Measurements from ENCODE around the gene DYNLT4. TPM values are rescaled to one million over a fixed set of nuclear protein-coding genes. Genes with fewer than 3 reads are reported as not detected.
"Not testable (repeated sequence)": the region's sequence is repeated elsewhere in the genome, so short reads cannot be mapped to it uniquely, and the experiment has no call there.

Gene DYNLT4
- total RNA-seq, 3 donors from 2014 or later = not detected

DNA sequence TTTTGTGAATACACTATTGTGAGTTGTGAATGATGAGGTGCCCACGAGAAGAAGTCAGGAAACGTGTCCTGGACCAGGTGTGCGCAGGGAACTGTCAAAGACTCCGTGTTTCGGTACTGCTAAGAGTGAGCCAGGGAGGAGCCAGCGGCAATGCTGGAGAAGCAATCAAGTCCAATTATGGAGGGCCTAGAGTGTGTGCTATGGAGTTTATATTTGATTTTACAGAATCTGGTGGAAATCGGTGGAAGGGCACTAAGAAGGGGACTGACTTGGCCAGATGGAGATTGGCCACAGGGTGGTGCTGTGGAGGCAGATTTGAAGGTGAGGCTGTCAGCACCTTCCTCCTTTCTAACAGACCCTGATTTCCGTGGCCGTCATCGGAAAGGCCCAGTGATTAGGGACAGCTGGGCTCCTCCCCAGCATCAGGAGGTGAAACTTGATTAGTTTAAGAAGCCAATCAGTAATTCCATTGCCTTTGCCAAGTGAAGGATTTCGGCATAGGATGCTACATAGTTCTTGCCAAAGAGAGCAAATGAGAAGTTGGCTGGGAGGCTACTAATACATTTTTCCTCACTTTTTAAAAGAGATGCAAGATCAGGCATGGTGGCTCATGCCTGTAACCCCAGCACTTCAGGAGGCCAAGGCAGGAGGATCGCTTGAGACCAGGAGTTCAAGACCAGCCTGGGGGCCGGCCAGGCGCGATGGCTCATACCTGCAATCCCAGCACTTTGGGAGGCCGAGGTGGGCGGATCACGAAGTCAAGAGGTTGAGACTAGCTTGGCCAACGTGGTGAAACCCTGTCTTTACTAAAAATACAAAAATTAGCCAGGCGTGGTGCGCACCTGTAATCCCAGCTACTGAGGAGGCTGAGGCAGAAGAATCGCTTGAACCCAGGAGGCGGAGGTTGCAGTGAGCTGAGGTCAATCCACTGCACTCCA, 28.9 kb upstream of the DYNLT4 start:
- ATAC-seq (peak; percentile 91 to 93), DNase-seq (peak; percentile 86)
- H3K9me3 Mint-ChIP-seq = no peaks in the 10 kb centered on the region
- H3K4me1 Mint-ChIP-seq (ENCODE audit: low read depth) = peaks cover 6% of the 10 kb centered on the region
- no peaks in the 10 kb centered on the region for H3K36me3 Mint-ChIP-seq (ENCODE audit: insufficient read depth)
- peak overlapping the region; percentile 17 for H3K4me3 Mint-ChIP-seq
- peaks cover 3% of the 10 kb centered on the region for H3K27me3 Mint-ChIP-seq (ENCODE audit: low read depth)

DNA sequence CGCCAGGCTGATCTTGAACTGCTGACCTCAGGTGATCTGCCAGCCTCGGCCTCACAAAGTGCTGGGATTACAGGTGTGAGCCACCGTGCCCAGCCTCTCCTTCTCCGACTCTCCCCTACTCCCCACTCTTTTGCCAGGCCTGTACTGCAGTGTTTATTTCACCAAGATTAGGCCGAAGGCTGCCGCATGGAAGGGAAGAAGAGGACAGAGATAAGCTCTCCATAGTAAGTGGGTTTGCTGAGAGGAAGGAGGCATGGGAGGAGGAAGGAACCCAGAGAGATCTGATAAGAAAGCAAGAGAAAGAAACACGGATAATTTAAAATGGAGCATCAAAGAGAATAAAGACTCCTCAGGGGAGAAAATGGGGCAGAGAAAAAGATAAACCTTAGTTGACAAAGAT, 27.2 kb upstream of the DYNLT4 start:
- no peak overlapping the region for H3K4me3 Mint-ChIP-seq
- no peaks in the 10 kb centered on the region for H3K36me3 Mint-ChIP-seq (ENCODE audit: insufficient read depth)
- H3K4me1 Mint-ChIP-seq (ENCODE audit: low read depth) = peaks cover 6% of the 10 kb centered on the region
- H3K27me3 Mint-ChIP-seq (ENCODE audit: low read depth) = peaks cover under 1% of the 10 kb centered on the region
- no peaks in the 10 kb centered on the region for H3K9me3 Mint-ChIP-seq
- ATAC-seq = no peak
- no peak for DNase-seq

GRCh38 chr1:44832056-44832705, 25.0 kb upstream of the DYNLT4 start:
- Mint-ChIP-seq H3K4me1 (ENCODE audit: low read depth) (peaks cover 6% of the 10 kb centered on the region), H3K9me3 (no peaks in the 10 kb centered on the region), H3K36me3 (ENCODE audit: insufficient read depth) (no peaks in the 10 kb centered on the region), H3K27me3 (ENCODE audit: low read depth) (no peaks in the 10 kb centered on the region), H3K4me3 (no peak overlapping the region)
- DNase-seq (no peak), ATAC-seq (no peak)

DNA sequence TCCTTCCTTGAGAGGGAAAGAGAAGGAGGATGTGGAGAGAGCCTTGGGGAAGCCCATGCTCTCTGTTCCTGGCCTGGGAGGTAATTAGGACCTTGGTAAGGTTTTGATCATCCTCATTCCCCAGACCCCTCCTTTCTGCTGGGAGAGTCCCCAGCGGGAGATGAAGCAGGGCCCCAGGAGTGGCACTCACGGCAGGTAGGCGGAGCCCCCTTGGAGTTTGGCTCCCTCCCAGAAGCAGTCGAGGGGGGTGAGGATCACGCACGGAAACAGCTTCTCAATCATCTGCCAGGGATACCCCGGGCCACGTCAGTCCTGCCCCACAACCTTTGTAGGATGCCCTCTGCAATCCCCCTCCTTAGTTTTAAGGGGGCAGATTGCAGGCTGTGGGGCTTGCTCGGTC, 24.4 kb upstream of the DYNLT4 start:
- no peak overlapping the region for H3K4me3 Mint-ChIP-seq
- no peaks in the 10 kb centered on the region for H3K9me3 Mint-ChIP-seq
- H3K36me3 Mint-ChIP-seq (ENCODE audit: insufficient read depth) = no peaks in the 10 kb centered on the region
- no peaks in the 10 kb centered on the region for H3K27me3 Mint-ChIP-seq (ENCODE audit: low read depth)
- DNase-seq = no peak
- no peak for ATAC-seq
- H3K4me1 Mint-ChIP-seq (ENCODE audit: low read depth) = peaks cover 6% of the 10 kb centered on the region

GRCh38 chr1:44830900-44831304, 23.8 kb upstream of the DYNLT4 start:
- DNase-seq = no peak
- no peak for ATAC-seq
- Mint-ChIP-seq H3K4me1 (ENCODE audit: low read depth) (peaks cover 4% of the 10 kb centered on the region), H3K9me3 (no peaks in the 10 kb centered on the region), H3K36me3 (ENCODE audit: insufficient read depth) (no peaks in the 10 kb centered on the region), H3K27me3 (ENCODE audit: low read depth) (no peaks in the 10 kb centered on the region), H3K4me3 (no peak overlapping the region)

DNA sequence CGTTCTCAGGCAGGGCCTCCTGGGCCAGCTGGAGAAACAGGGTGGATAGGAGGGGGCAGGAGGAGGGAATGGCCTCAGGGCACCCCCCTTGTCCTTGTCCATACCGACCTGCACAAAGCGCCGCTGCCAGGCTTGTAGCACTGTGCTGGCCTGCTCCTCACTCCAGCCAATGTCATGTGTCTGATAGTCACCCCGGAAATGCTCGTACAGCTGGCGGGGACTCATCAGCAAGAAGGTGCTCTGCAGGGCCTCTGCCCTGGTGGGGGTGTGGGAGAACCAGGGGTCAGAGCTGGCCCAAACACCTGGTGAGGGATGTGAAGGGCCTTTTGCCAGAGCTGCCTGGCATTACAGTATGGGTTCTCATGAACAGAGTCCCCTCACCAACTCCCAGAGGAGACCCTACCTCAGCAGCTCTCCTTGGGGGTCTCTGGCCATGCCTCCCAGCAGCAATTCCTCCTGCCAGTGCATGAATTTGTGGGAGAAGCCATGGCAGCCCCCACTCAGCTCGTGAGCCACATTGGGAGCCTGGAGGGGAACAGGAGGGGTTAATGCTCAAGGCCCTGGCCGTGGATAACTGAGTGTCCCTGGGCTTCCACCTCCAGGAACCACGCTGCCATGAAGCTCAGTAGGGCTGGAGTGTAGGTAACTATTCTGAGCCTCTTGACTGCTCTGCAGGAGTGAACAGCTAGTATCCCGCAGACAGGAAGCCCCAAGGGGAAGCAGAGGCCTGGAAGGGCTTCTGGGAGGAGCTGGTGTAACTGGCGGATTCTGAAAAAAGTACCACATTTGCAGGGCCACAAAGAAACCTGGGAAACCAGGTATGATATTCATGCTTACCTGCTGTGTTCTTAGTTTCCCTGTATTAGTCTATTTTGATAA, 22.6 kb upstream of the DYNLT4 start:
- DNase-seq (no peak), ATAC-seq (no peak)
- H3K27me3 Mint-ChIP-seq (ENCODE audit: low read depth) = no peaks in the 10 kb centered on the region
- H3K4me1 Mint-ChIP-seq (ENCODE audit: low read depth) = no peaks in the 10 kb centered on the region
- H3K4me3 Mint-ChIP-seq = no peak overlapping the region
- H3K36me3 Mint-ChIP-seq (ENCODE audit: insufficient read depth) = no peaks in the 10 kb centered on the region
- H3K9me3 Mint-ChIP-seq = no peaks in the 10 kb centered on the region

GRCh38 chr1:44828841-44829440, 21.8 kb upstream of the DYNLT4 start:
- Mint-ChIP-seq H3K4me3 (no peak overlapping the region), H3K9me3 (no peaks in the 10 kb centered on the region), H3K27me3 (ENCODE audit: low read depth) (no peaks in the 10 kb centered on the region), H3K36me3 (ENCODE audit: insufficient read depth) (no peaks in the 10 kb centered on the region), H3K4me1 (ENCODE audit: low read depth) (no peaks in the 10 kb centered on the region)
- DNase-seq (no peak), ATAC-seq (no peak)

DNA sequence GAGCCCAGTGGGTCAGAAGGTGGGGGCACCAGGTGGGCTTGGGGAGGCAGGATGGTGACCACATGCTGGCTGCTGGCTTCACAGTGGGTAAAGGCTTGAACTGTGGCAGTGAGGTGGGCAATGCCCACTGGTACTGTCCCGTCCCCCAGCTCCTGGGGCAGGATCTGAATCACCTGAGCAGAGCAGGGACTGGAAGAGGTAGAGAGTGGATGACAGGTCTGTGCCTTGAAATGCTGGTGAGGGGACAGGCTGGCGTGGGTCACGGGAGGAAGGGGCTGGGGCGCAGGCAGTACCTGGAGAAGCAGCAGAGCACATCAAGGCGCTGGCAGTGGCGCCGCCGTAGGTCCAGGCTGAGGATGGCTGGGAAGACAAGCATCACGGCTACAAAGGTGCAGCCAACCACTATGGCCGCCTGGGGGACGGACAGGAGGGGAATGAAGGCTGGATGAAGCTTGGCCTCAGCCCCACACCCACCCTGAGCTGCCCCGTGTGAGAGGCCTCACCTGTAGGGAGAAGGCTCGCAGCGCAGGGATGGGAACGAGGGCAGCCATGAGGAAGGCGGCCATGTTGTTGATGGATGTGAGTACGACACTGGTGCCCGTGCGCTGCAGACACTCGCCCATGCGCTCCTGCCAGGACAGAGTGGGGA, 21.0 kb upstream of the DYNLT4 start:
- Mint-ChIP-seq H3K36me3 (ENCODE audit: insufficient read depth) (no peaks in the 10 kb centered on the region), H3K4me3 (no peak overlapping the region), H3K27me3 (ENCODE audit: low read depth) (no peaks in the 10 kb centered on the region), H3K9me3 (no peaks in the 10 kb centered on the region), H3K4me1 (ENCODE audit: low read depth) (no peaks in the 10 kb centered on the region)
- ATAC-seq (no peak), DNase-seq (no peak)

DNA sequence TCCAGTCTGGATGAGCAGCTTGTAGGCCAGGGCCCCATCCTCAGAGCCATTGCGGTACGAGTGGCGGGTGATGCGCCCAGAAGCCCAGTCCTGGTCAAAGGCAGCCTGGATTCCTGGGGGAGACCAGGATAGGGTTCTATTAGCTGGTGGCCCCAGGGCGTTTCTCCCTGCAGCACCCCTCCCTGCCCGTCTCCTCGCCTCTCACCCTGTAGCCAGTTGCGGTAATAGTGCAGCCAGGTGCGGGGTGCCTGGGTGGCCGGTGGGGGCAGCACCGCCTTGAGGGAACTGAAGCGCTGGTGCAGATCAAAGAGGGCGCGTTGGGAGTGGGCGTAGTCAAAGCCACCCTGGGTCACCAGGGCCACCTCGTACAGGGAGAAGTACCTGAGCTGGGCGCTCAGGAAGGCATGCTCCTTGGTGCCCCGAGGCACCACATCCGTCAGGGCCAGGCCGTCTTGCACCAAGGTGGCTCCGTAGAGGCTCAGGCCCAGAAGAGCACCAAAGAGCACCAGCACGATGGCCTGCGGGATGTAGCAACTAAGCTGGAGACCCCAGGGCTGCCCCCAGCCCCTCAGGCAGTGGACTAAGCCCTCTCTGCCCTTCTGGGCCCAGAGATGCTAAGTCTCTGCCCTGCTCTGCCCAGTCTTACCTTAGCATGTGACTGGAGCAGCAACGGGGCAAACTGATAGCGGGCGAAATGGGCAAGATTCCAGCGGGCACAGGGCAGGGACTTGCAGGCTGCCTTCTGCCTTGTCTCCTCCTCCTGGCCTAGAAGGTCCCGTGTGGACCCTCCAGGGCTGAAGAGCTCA, 20.2 kb upstream of the DYNLT4 start:
- no peak overlapping the region for H3K4me3 Mint-ChIP-seq
- no peaks in the 10 kb centered on the region for H3K27me3 Mint-ChIP-seq (ENCODE audit: low read depth)
- DNase-seq = no peak
- no peaks in the 10 kb centered on the region for H3K36me3 Mint-ChIP-seq (ENCODE audit: insufficient read depth)
- H3K4me1 Mint-ChIP-seq (ENCODE audit: low read depth) = no peaks in the 10 kb centered on the region
- ATAC-seq = no peak
- H3K9me3 Mint-ChIP-seq = no peaks in the 10 kb centered on the region

DNA sequence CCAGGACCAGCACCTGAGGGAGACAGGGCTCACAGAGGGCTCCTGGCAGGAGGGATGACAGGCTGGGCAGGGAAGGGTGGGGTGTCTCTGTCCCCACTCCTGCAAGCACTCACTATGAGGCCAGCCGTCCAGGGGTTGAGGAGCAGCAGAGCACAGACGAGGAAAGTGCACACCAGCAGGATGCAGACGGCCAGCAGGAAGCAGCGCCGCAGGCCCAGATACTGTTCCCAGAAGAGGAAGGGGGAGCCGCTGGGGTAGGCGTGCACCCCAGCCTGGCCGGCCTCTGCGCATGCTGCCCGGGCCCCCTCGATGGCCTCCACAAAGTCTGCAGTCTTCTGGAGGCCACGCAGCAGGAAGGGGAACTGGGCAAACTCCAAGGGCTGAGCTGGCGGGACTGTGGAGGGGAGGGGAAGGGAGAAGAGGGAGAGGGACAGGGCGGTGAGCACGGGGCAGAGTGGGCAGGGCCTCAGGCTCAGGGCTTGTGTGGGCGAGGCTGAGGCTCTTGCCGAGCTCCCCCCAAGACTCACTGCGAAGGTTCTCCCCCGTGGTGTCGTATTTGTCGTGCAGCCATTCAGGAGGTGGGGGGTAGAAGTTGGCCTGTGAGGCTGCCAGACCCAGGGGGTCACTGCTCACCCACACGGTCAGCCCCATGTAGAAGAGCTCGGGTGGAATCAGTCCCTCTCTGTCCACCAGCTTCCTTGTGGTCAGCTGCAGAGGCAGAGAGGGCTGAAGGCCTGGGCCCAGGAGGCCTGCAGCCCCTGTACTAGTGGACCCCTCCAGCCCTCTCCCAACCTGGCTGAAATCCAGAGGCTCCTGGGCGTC, 19.4 kb upstream of the DYNLT4 start:
- H3K36me3 Mint-ChIP-seq (ENCODE audit: insufficient read depth) = no peaks in the 10 kb centered on the region
- H3K9me3 Mint-ChIP-seq = no peaks in the 10 kb centered on the region

GRCh38 chr1:44824392-44824791, 17.2 kb upstream of the DYNLT4 start:
- not testable (repeated sequence) for H3K4me3 Mint-ChIP-seq; H3K9me3 Mint-ChIP-seq; DNase-seq; H3K36me3 Mint-ChIP-seq (ENCODE audit: insufficient read depth); ATAC-seq; H3K27me3 Mint-ChIP-seq (ENCODE audit: low read depth)
- H3K4me1 Mint-ChIP-seq (ENCODE audit: low read depth) = peaks cover 14% of the 10 kb centered on the region

More for the DNA sequence above, 19.4 kb upstream of the DYNLT4 start:
- no peak overlapping the region for H3K4me3 Mint-ChIP-seq
- DNase-seq (no peak), ATAC-seq (no peak)
- no peaks in the 10 kb centered on the region for H3K4me1 Mint-ChIP-seq (ENCODE audit: low read depth)
- no peaks in the 10 kb centered on the region for H3K27me3 Mint-ChIP-seq (ENCODE audit: low read depth)

DNA sequence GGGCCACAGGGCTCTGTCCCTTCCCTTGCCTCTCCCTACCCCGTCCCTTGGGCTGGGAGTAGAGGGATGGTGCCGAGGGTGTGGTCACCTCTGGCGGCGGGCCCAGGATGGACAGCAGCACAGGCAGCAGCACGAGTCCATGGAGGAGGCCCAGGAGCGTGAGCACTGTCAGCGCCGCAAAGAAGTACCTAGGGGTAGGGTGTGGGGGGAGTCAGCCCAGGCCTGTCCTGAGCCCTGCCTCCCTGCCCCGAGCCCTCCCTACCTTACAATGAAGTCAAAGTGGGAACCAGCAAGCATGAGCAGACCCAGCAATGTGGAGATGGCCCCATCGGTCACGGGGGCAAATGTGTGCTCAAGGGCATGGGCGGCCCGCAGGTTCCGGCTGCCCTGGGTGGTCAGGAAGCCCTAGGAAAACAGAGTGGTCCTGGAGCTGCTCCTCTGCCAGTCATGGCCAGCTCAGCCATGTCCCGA, 15.9 kb upstream of the DYNLT4 start:
- H3K9me3 Mint-ChIP-seq = no peaks in the 10 kb centered on the region
- H3K4me1 Mint-ChIP-seq (ENCODE audit: low read depth) = peaks cover 23% of the 10 kb centered on the region
- no peak for DNase-seq
- H3K36me3 Mint-ChIP-seq (ENCODE audit: insufficient read depth) = no peaks in the 10 kb centered on the region
- no peaks in the 10 kb centered on the region for H3K27me3 Mint-ChIP-seq (ENCODE audit: low read depth)
- no peak for ATAC-seq
- H3K4me3 Mint-ChIP-seq = no peak overlapping the region

All from activated T-cell treated with anti-CD3 and anti-CD28 coated beads, Interleukin-2, amount 50 U/mL, for 4 hours (primary cell).